HepG2 (cell line): Measurements from ENCODE around the gene INTS2. TPM values are rescaled to one million over a fixed set of nuclear protein-coding genes. Genes with fewer than 3 reads are reported as not detected.
A peak's percentile ranks its signal among the peaks of the same experiment; 100 is the strongest.

Experiments
- ATF1 ChIP-seq: IDR thresholded peaks from 2 replicates; pipeline ENCODE4 v1.6.1; 2016; ENCODE audit warnings: mild to moderate bottlenecking, control low read depth
- DNMT3B ChIP-seq: conservative IDR thresholded peaks from 2 replicates; pipeline ENCODE4 v1.6.1; 2016; ENCODE audit warnings: missing biosample characterization, control low read depth
- ETS1 ChIP-seq: sonication (generic); formaldehyde crosslinking; IDR thresholded peaks from 2 replicates; pipeline ENCODE4 v1.4.0; 2020; ENCODE audit warnings: missing genetic modification reagents
- GATA4 ChIP-seq: sonication (generic); IDR thresholded peaks from 2 replicates; pipeline ENCODE4 v1.6.1; 2016; ENCODE audit warnings: antibody characterized with exemption, low read depth, borderline replicate concordance
- HES4 ChIP-seq: sonication (generic); formaldehyde crosslinking; IDR thresholded peaks from 2 replicates; pipeline ENCODE4 v1.9.0; 2021; ENCODE audit warnings: mild to moderate bottlenecking, missing genetic modification reagents, borderline replicate concordance
- IRF9 ChIP-seq: sonication (generic); formaldehyde crosslinking; IDR thresholded peaks from 2 replicates; pipeline ENCODE4 v1.8.0; 2022; ENCODE audit warnings: missing genetic modification reagents, mild to moderate bottlenecking, borderline replicate concordance
- KMT2B ChIP-seq: IDR thresholded peaks from 2 replicates; pipeline ENCODE4 v1.6.1; 2016; ENCODE audit warnings: missing genetic modification reagents, missing compliant biosample characterization
- MLX ChIP-seq: IDR thresholded peaks from 2 replicates; pipeline ENCODE4 v1.6.1; 2016
- NFIC ChIP-seq: IDR thresholded peaks from 2 replicates; pipeline ENCODE4 v1.6.1; 2012; ENCODE audit warnings: mild to moderate bottlenecking, low read length, inconsistent platforms
- POLR2AphosphoS2 ChIP-seq: IDR thresholded peaks from 2 replicates; pipeline ENCODE4 v1.6.1; 2011; ENCODE audit warnings: low read depth, low read length, improper control_type of control experiment
- REST ChIP-seq, 2 experiments: IDR thresholded peaks; 2 replicates each; pipeline ENCODE4 v1.6.1; 2011 to 2012; ENCODE audit warnings: low read length in 2 of 2, borderline replicate concordance in 1 of 2, low read depth in 1 of 2, mild to moderate bottlenecking in 1 of 2, moderate library complexity in 1 of 2
- SNAPC2 ChIP-seq: sonication (generic); formaldehyde crosslinking; IDR thresholded peaks from 2 replicates; pipeline ENCODE4 v1.8.1; 2022; ENCODE audit warnings: mild to moderate bottlenecking, missing genetic modification reagents
- ZNF234 ChIP-seq: sonication (generic); formaldehyde crosslinking; conservative IDR thresholded peaks from 2 replicates; pipeline ENCODE4 v1.5.1; 2020; ENCODE audit warnings: mild to moderate bottlenecking, missing genetic modification reagents
- ZNF274 ChIP-seq: sonication (generic); formaldehyde crosslinking; IDR thresholded peaks from 2 replicates; pipeline ENCODE4 v1.5.1; 2020; ENCODE audit warnings: mild to moderate bottlenecking, missing genetic modification reagents
- ZNF432 ChIP-seq: sonication (generic); formaldehyde crosslinking; IDR thresholded peaks from 2 replicates; pipeline ENCODE4 v1.5.0; 2020; ENCODE audit warnings: missing genetic modification reagents, mild to moderate bottlenecking, borderline replicate concordance
- ZNF737 ChIP-seq: sonication (generic); formaldehyde crosslinking; IDR thresholded peaks from 2 replicates; pipeline ENCODE4 v1.5.0; 2020; ENCODE audit warnings: missing genetic modification reagents, mild to moderate bottlenecking, borderline replicate concordance
- polyA plus RNA-seq, 8 experiments: library from polyadenylated mRNA; depleted of rRNA in 3 of 8; stranded (reverse) in 7 of 8; unstranded in 1 of 8; fragments of >200 nt; fragmentation: Illumina TruSeq in 4 of 8; extraction: Trizol in 4 of 8; gene quantifications; 2 replicates each; pipeline versions ENCODE4 v1.2.1 to v1.2.3, GENCODE V29; 2011 to 2016; ENCODE audit warnings: low read depth in 4 of 8, missing spikeins in 1 of 8, mixed read lengths in 1 of 8; ENCODE audit not compliant: insufficient read depth in 1 of 8
- total RNA-seq, 5 experiments: library from RNA; depleted of rRNA; stranded (reverse); fragments of >200 nt; fragmentation: Illumina TruSeq; extraction: Trizol; gene quantifications; 2 replicates each; pipeline ENCODE4 v1.2.3, GENCODE V29; 2016; ENCODE audit warnings: low read depth in 1 of 5
- TF ChIP-seq, protein P1 (sequence below): sonication (generic); formaldehyde crosslinking; IDR thresholded peaks from 2 replicates; pipeline ENCODE4 v1.4.0; 2020; ENCODE audit warnings: missing genetic modification reagents
- TF ChIP-seq, protein P2 (sequence below): sonication (generic); formaldehyde crosslinking; IDR thresholded peaks from 2 replicates; pipeline ENCODE4 v1.4.0; 2020; ENCODE audit warnings: mild to moderate bottlenecking, missing genetic modification reagents
- TF ChIP-seq, protein P3 (sequence below): sonication (generic); formaldehyde crosslinking; IDR thresholded peaks from 2 replicates; pipeline ENCODE4 v1.5.0; 2020; ENCODE audit warnings: mild to moderate bottlenecking, missing genetic modification reagents

INTS2 gene
- total and polyA plus RNA-seq, 2 of the 13 experiments (the other 11 are each of a cell fraction or from before 2014, with no cell fraction given) = 20.5 to 30.2 TPM

DNA sequence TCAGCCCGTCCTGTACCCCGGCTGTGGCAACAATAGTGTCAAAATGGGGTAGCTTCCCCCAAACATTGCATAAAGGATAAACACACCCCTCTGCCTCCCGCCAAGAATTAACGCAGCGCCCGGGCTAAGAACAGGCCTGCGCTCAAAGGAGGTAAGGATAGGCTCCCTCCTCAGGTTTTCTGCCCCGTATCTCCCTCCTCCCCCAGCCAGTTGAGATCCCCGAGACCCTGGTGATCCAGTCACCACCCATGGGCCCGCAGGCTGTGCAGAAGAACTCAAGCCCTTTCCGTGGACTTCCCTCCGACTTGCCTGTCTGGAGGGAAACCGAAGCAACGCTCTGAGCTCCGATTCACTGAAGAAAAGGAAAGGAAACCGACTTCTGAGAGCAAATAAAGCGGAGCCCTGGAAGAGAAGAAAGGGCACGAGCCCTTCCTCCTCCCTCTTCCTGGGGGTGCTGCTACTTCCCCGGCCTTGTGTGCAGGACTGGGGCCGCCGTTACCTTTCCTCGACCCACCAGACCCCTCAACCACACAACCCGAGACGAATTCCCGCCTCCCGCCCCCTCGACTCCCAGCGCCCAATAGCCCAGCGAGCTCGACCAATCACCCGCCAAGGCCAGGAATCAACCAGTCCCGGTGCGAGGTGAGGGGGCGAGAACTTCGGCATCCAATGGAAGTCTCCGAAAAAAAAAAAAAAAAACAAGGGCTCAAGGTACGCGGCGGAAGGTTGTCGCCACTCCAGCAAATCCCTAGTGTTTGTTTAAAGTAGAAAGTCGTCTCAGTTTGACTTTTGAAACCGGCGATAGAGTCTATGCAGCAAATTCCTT, 64.6 kb downstream of the INTS2 start, which contains the start of gene BRIP1 (continued):
- TF ChIP-seq ETS1 (CRISPR knock-in tag) = no peak
- TF ChIP-seq, protein P1, sequence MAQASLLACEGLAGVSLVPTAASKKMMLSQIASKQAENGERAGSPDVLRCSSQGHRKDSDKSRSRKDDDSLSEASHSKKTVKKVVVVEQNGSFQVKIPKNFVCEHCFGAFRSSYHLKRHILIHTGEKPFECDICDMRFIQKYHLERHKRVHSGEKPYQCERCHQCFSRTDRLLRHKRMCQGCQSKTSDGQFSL (CRISPR knock-in tag) = no peak
- no peak for TF ChIP-seq ZNF432 (CRISPR knock-in tag)
- TF ChIP-seq MLX = 0 out of 2 replicates have a peak, but pooled peaks have one; percentile 54
- TF ChIP-seq ZNF737 (CRISPR knock-in tag) = no peak
- TF ChIP-seq DNMT3B (CRISPR knock-in tag) = no peak
- TF ChIP-seq IRF9 (CRISPR knock-in tag) = peak; percentile 55; the same call in 1 of the 2 replicates
- peak; percentile 76 for TF ChIP-seq KMT2B (CRISPR knock-in tag)
- TF ChIP-seq, protein P2, sequence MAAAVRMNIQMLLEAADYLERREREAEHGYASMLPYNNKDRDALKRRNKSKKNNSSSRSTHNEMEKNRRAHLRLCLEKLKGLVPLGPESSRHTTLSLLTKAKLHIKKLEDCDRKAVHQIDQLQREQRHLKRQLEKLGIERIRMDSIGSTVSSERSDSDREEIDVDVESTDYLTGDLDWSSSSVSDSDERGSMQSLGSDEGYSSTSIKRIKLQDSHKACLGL = no peak; the same call in 1 of the 2 replicates
- TF ChIP-seq REST (IDR thresholded peaks at IDR 0.05; ENCODE audit: borderline replicate concordance in 1 of 2, low read depth in 1 of 2, low read length in 2 of 2) = no peak
- peak; percentile 68; the same call in 1 of the 2 replicates for TF ChIP-seq ZNF274 (CRISPR knock-in tag)
- TF ChIP-seq POLR2AphosphoS2 = no peak
- TF ChIP-seq SNAPC2 = peak; percentile 80
- no peak for TF ChIP-seq HES4 (CRISPR knock-in tag)
- no peak for TF ChIP-seq GATA4
- no peak for TF ChIP-seq NFIC
- TF ChIP-seq ZNF234 (CRISPR knock-in tag) = no peak
- TF ChIP-seq, protein P3, sequence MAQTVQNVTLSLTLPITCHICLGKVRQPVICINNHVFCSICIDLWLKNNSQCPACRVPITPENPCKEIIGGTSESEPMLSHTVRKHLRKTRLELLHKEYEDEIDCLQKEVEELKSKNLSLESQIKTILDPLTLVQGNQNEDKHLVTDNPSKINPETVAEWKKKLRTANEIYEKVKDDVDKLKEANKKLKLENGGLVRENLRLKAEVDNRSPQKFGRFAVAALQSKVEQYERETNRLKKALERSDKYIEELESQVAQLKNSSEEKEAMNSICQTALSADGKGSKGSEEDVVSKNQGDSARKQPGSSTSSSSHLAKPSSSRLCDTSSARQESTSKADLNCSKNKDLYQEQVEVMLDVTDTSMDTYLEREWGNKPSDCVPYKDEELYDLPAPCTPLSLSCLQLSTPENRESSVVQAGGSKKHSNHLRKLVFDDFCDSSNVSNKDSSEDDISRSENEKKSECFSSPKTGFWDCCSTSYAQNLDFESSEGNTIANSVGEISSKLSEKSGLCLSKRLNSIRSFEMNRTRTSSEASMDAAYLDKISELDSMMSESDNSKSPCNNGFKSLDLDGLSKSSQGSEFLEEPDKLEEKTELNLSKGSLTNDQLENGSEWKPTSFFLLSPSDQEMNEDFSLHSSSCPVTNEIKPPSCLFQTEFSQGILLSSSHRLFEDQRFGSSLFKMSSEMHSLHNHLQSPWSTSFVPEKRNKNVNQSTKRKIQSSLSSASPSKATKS = no peak
- peak; percentile 59; the same call in 1 of the 2 replicates for TF ChIP-seq ATF1 (CRISPR knock-in tag)
